HG03175 (cell line): ENCODE results near the gene USH1G.

Experiments
- ATAC-seq: cut with Tn5 transposase; IDR thresholded peaks from one replicate; pipeline ENCODE4 v1.9.1; 2021; ENCODE audit warnings: mild to moderate bottlenecking, moderate library complexity; ENCODE audit not compliant: unreplicated experiment

Gene USH1G

DNA sequence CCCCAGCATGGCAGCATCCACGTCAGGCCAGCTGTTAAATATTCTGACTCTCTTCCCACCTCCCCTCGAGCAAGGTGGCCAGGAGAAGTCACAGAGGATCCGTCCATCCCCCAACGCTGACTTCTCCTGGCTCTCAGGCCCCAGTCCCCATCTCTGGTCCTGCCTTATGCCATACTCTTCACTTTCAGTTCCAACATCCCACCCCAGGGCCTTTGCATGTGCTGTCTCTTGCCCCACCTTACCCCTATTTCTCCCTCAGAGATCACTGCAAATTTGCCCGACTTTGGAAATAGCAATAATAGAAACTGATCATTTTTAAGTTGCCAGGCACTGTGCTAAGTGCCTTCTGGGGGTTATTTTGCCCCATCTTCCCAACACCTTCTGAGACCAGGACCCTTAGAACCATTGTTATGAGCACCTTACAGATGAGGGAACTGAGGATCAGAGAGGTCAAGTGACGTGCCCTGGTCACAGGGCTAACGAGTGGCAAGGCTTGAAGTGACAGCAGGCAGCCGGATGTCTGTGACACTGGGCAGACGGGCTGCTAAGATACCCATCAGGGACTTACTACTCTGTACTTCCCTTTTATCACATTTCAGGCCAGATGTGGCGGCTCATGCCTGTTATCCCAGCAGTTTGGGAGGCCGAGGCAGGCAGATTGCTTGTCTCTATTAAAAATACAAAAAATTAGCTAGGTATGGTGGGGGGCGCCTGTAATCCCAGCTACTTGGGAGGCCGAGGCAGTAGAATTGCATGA is 31.8 kb upstream of the USH1G start:
- no peak for ATAC-seq

DNA sequence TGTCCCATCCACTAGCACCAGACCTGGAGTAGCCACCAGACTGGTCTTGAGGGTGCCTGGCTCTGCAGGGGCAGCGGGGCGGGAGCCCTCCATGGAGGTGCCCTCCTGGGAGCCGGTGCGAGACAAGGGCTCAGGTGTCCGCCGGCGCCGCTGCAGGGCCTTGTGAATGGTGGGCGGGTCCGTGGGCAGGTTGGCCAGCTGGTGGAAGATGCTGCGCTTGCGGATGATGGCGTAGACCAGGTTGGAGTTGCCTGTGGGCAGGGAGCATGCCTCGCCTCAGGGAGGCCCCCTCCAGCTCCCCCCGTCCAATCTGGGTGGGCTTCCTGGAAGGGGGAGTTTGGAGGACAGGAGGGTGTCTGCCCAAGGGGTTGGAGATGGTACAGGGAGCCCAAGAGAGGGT is 31.1 kb upstream of the USH1G start:
- ATAC-seq, result no peak

GRCh38 chr17:74953134-74953687 is 30.2 kb upstream of the USH1G start:
- ATAC-seq, result no peak

GRCh38 chr17:74952431-74953133 is 29.5 kb upstream of the USH1G start:
- ATAC-seq, result no peak

DNA sequence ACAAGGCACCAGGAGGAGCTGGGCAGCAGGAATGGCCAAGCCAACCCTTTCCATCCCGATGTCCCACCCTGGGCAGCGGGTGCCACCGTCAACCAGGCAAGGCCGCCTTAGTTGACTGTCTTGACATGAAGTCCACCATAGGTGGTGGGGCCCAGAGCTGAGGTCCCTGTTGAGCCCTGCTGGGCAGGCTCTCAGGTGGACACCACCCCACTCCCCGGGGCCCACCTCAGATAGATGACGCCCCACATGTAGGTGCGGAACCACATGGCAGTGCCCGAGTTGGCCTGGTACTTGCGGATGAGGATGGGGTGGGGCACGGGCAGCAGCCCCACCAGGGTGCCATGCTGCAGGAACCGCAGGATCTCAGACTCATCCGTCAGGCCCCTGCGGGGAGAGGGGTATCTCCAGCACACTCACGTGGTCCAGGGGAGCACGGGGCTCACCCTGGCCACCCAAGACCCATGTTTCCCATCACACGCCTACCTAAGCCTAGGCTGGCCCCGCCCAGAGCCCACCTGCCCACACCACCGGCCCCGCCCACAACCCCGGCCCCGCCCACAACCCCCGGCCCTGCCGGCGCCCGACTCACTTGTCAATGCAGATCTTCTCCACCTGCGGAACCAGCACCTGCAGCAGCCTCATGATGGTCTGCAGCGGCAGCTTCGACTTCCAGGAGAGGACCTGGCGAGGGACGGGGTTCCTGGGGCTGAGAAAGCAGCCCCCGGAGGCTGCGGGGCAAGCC is 28.8 kb upstream of the USH1G start:
- ATAC-seq, result no peak

DNA sequence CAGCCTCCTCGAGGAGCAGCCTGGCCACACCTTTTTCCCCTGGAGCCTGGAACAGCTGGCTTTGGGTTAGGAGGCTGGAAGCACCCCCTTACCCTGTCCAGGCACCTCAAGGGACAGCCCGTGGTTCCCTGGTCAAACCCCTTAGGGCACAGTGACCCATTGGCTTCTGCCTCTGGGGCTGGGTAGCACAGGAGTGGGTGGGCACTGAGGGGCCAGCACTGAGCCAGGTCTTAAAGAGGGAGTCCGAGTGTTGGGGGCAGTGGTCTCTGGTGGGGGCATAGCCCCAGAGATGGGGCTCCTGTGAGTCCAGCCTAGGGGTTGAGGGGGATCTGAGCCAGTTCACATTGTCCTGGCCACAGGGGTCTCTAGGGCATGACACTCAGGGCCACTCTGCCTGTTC is 28.0 kb upstream of the USH1G start:
- ATAC-seq, result no peak

- ATAC-seq, result no peak
These were observed 27.2 kb upstream of the USH1G start for GRCh38 chr17:74950207-74950606.

- ATAC-seq, result no peak
These were observed 26.5 kb upstream of the USH1G start for GRCh38 chr17:74949455-74950115.

- no peak for ATAC-seq
These were observed 24.1 kb upstream of the USH1G start for GRCh38 chr17:74947041-74947754.

- ATAC-seq, result no peak
These were observed 23.6 kb upstream of the USH1G start for GRCh38 chr17:74946641-74947040.

DNA sequence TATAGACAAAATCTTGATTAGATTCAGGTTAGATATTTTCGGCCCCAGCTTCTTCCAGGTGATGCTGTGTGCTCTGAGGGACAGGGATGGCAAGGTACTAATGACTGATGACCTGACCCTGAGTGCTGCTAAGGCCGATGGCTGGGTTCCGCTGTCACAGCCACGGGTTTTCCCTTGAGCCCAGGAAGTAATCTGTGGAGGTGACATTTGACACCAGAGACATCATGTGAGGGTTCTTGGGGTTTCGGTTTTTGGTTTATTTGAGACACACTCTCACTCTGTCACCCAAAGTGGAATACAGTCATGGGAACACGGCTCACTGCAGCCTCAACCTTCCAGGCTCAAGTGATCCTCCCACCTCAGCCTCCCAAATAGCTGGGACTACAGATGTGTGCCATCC is 22.5 kb upstream of the USH1G start:
- no peak for ATAC-seq

DNA sequence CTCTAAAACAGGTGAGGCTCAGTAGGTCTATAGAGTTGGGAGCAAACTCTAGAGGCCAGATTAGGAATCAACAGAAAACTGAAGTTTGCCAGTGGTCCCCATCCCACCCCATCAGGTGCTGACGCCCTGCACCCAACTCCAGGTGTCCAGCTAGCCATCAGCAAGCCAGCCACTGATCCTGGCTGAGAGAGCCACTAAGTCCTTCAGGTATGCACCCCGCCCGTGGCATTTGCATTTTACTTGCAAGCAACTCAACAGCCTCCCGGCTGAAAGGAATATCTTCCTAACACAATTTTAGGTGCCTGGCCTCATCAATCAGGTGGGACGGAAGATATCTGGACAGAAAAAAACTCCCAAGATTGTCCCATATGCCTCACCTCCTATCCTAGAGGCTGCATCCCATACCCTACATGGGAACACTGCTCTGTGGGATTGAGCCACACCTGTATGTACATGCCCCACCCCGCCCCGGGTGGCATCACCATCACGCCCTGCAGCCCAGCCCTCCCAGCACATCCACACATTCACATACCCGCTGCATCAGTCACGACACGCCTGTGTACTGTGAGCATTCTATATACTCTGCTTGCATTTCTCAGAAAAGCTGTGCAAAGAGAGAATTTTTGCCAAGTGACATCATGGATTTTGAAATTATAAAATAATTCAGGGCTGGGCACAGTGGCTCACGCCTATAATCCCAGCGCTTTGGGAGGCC is 20.9 kb upstream of the USH1G start:
- ATAC-seq, result no peak

DNA sequence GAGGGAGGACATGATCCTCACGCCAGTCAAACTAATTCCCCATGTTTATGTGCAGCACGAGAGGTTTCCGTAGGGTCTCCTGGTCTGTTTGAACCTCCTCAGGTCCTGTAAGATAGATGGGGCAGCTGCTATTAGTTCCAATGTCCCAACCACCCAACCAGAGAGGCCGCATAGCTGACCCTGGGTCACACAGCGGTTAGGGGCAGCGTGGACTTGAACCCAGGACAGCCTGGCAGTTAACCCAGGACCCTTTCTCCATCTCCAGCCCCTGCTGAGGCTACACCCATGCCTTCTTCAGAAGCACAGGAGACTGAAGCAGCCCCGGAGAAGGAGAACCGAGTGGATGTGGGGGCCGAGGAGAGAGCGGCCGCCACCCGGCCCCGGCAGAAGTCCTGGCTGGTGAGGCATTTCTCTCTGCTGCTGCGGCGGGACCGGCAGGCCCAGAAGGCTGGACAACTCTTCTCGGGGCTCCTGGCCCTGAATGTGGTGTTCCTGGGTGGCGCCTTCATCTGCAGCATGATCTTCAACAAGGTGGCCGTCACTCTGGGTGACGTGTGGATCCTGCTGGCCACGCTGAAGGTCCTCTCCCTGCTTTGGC is 18.2 kb upstream of the USH1G start:
- no peak for ATAC-seq

GRCh38 chr17:74939534-74939933 is 16.5 kb upstream of the USH1G start:
- ATAC-seq, result no peak

GRCh38 chr17:74938194-74938950 is 15.3 kb upstream of the USH1G start:
- ATAC-seq, result no peak

DNA sequence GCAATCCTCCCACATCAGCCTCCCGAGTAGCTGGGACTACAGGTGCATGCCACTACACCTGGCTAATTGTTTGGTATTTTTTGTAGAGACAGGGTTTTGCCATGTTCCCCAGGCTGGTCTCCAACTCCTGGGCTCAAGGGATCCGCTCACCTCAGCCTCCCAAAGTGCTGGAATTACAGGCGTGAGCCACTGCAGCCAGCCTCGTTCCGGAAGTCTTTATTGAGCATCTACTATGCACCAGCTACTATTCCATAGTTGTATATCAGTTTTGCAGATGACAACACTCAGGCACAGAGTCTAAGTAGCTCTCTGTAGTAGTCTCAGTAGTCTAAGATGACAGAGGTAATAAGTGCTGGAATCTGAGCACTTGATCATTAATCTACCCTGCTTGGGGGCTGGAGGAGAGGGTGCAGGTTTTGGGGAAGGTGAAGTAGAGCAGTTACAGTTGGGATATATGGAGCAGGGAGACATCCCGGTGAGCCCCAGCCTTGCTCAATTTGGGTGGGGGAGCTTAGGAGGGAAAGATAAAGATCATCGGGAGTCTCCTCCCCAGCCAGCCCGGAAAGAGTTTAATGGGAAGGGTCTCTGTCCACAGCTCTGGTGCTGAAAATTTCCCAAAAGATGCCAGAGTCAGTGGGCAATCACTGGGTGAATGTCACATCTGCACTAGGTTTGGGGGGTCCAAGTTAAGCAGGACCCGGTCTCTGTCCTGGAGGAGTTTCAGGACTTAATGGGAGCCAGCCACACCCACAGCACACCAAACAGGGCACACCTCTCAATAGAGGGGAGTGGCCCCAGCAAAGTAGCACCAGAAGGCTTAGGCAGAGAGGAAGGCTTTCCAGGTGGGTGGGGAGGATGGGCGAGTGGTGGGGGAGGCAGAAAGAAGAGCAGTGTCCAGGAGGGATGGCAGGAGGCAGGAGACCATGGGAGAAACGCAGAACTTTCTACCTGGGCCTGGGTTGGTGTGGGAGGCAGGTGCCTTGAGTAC is 14.3 kb upstream of the USH1G start:
- no peak for ATAC-seq

DNA sequence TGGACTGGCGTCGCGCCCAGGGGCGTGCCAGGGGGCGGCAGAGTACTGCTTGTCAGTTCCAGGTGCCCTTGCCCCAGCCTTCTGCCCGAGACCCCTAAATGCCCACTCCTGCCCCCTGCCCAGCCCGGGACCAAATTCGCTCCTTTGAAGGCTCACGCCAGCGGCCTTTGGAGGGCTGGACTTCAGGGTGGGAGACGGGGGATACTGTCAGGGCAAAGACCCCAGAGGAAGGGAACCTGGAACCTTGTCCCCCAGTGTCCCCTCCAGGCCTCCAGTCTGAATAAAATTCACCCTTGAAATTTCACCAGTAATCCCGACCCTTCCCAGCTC is 13.4 kb upstream of the USH1G start:
- ATAC-seq, result no peak
